HepG2 (cell line): Measurements from ENCODE around the gene C20orf96. TPM values are rescaled to one million over a fixed set of nuclear protein-coding genes. Genes with fewer than 3 reads are reported as not detected.

Source experiments
- GTF3A ChIP-seq: sonication (generic); formaldehyde crosslinking; conservative IDR thresholded peaks from 2 replicates; pipeline ENCODE4 v1.4.0; 2020; ENCODE audit warnings: mild to moderate bottlenecking, missing genetic modification reagents
- HIVEP1 ChIP-seq: sonication (generic); formaldehyde crosslinking; IDR thresholded peaks from 2 replicates; pipeline ENCODE4 v1.4.0; 2020; ENCODE audit warnings: mild to moderate bottlenecking, missing genetic modification reagents
- HNF4G ChIP-seq, 2 experiments: sonication (generic) in 1 of 2; formaldehyde crosslinking in 1 of 2; IDR thresholded peaks; 2 replicates each; pipeline versions ENCODE4 v1.4.0 to v1.6.1; 2011 to 2020; ENCODE audit warnings: borderline replicate concordance in 2 of 2, low read depth in 2 of 2, mild to moderate bottlenecking in 2 of 2, low read length in 1 of 2, missing genetic modification reagents in 1 of 2, moderate library complexity in 1 of 2
- HOXA5 ChIP-seq: sonication (generic); formaldehyde crosslinking; IDR thresholded peaks from 2 replicates; pipeline ENCODE4 v1.4.0; 2020; ENCODE audit warnings: missing genetic modification reagents
- MED1 ChIP-seq: sonication (generic); formaldehyde crosslinking; IDR thresholded peaks from 2 replicates; pipeline ENCODE4 v1.4.0; 2020; ENCODE audit warnings: missing genetic modification reagents
- NFKBIZ ChIP-seq: IDR thresholded peaks from 2 replicates; pipeline ENCODE4 v1.6.1; 2018; ENCODE audit warnings: missing genetic modification reagents, missing compliant biosample characterization
- NR2F1 ChIP-seq, 2 experiments: fragments of 450-650 bp in 1 of 2; formaldehyde crosslinking in 1 of 2; IDR thresholded peaks; 2 replicates each; pipeline versions ENCODE4 v1.5.0 to v1.6.1; 2016 to 2020; ENCODE audit warnings: mild to moderate bottlenecking in 1 of 2, missing compliant biosample characterization in 1 of 2, missing genetic modification reagents in 1 of 2, moderate library complexity in 1 of 2
- PHF20 ChIP-seq: sonication (generic); formaldehyde crosslinking; IDR thresholded peaks from 2 replicates; pipeline ENCODE4 v1.5.0; 2020; ENCODE audit warnings: mild to moderate bottlenecking, missing genetic modification reagents
- PHF8 ChIP-seq: sonication (generic); formaldehyde crosslinking; IDR thresholded peaks from 2 replicates; pipeline ENCODE4 v1.5.0; 2020; ENCODE audit warnings: missing genetic modification reagents
- POLR2AphosphoS2 ChIP-seq: IDR thresholded peaks from 2 replicates; pipeline ENCODE4 v1.6.1; 2011; ENCODE audit warnings: low read depth, low read length, improper control_type of control experiment
- SMC3 ChIP-seq: IDR thresholded peaks from 2 replicates; pipeline ENCODE4 v1.6.1; 2011; ENCODE audit warnings: low read length, improper control_type of control experiment
- SPEN ChIP-seq: sonication (generic); formaldehyde crosslinking; IDR thresholded peaks from 2 replicates; pipeline ENCODE4 v1.5.1; 2020; ENCODE audit warnings: low read depth, mild to moderate bottlenecking, missing genetic modification reagents
- SRY ChIP-seq: sonication (generic); formaldehyde crosslinking; IDR thresholded peaks from 2 replicates; pipeline ENCODE4 v1.8.0; 2022; ENCODE audit warnings: mild to moderate bottlenecking, missing genetic modification reagents
- ZNF138 ChIP-seq: sonication (generic); formaldehyde crosslinking; IDR thresholded peaks from 2 replicates; pipeline ENCODE4 v1.5.0; 2020; ENCODE audit warnings: mild to moderate bottlenecking, low read depth, missing genetic modification reagents
- ZNF225 ChIP-seq: sonication (generic); formaldehyde crosslinking; IDR thresholded peaks from 2 replicates; pipeline ENCODE4 v1.4.0; 2020; ENCODE audit warnings: mild to moderate bottlenecking, missing genetic modification reagents
- ZNF264 ChIP-seq: sonication (generic); formaldehyde crosslinking; IDR thresholded peaks from 2 replicates; pipeline ENCODE4 v1.4.0; 2020; ENCODE audit warnings: missing genetic modification reagents
- ZNF33A ChIP-seq: sonication (generic); formaldehyde crosslinking; IDR thresholded peaks from 2 replicates; pipeline ENCODE4 v1.5.1; 2020; ENCODE audit warnings: missing genetic modification reagents, mild to moderate bottlenecking, moderate library complexity, borderline replicate concordance
- polyA plus RNA-seq, 8 experiments: library from polyadenylated mRNA; depleted of rRNA in 3 of 8; stranded (reverse) in 7 of 8; unstranded in 1 of 8; fragments of >200 nt; fragmentation: Illumina TruSeq in 4 of 8; extraction: Trizol in 4 of 8; gene quantifications; 2 replicates each; pipeline versions ENCODE4 v1.2.1 to v1.2.3, GENCODE V29; 2011 to 2016; ENCODE audit warnings: low read depth in 4 of 8, missing spikeins in 1 of 8, mixed read lengths in 1 of 8; ENCODE audit not compliant: insufficient read depth in 1 of 8
- total RNA-seq, 5 experiments: library from RNA; depleted of rRNA; stranded (reverse); fragments of >200 nt; fragmentation: Illumina TruSeq; extraction: Trizol; gene quantifications; 2 replicates each; pipeline ENCODE4 v1.2.3, GENCODE V29; 2016; ENCODE audit warnings: low read depth in 1 of 5
- TF ChIP-seq, protein P1 (sequence below): sonication (generic); formaldehyde crosslinking; IDR thresholded peaks from 2 replicates; pipeline ENCODE4 v1.5.0; 2020; ENCODE audit warnings: mild to moderate bottlenecking, missing genetic modification reagents, moderate library complexity
- TF ChIP-seq, protein P2 (sequence below): sonication (generic); formaldehyde crosslinking; IDR thresholded peaks from 2 replicates; pipeline ENCODE4 v1.8.1; 2023; ENCODE audit warnings: missing genetic modification reagents, mild to moderate bottlenecking, borderline replicate concordance
- TF ChIP-seq, protein P3 (sequence below): sonication (generic); formaldehyde crosslinking; IDR thresholded peaks from 2 replicates; pipeline ENCODE4 v1.9.0; 2021; ENCODE audit warnings: missing genetic modification reagents, mild to moderate bottlenecking, borderline replicate concordance
- TF ChIP-seq, protein P4 (sequence below): sonication (generic); formaldehyde crosslinking; IDR thresholded peaks from 2 replicates; pipeline ENCODE4 v1.4.0; 2020; ENCODE audit warnings: missing genetic modification reagents
- TF ChIP-seq, protein P5 (sequence below): sonication (generic); formaldehyde crosslinking; IDR thresholded peaks from 2 replicates; pipeline ENCODE4 v1.4.0; 2020; ENCODE audit warnings: missing genetic modification reagents

Gene C20orf96
- total and polyA plus RNA-seq, 2 of the 13 experiments (the other 11 are each of a cell fraction or from before 2014, with no cell fraction given), result 3.8 to 20.6 TPM

DNA sequence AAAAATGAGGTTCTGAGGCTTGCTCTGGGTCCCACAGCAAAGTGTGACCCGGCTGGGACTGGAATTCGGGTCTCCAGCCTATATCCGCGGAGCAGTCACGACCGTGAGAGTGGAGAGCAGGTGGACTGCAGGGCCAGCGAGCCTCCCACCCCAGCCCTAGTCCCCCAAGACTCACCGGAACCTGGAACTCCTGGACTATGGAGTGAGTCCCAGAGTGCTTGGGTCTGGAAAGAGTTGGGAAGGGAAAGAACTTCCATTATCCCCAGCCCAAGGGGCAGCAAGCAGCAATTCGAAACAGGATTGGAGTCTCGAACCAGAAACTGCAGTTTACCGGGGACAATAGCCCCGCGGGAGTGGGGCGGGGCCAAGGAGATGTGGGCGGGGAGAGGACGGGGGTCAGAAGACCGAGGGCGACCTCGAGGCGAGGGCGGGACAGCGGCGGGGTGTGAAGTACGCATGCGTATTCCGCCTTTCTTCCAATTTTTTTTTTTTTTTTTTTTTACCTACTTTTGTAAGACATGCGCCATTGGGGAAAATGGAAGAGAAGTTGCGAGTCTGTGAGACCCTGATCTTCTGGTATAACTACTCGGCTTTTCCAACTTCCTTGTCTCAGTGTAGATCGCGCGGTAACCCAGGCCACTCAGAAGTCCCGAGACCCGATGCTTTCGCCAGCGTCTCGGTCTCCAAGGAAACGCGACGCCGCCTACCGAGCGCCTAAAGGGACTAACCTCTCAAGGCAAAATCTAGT, at the start of gene C20orf96 (continued):
- TF ChIP-seq, protein P1, sequence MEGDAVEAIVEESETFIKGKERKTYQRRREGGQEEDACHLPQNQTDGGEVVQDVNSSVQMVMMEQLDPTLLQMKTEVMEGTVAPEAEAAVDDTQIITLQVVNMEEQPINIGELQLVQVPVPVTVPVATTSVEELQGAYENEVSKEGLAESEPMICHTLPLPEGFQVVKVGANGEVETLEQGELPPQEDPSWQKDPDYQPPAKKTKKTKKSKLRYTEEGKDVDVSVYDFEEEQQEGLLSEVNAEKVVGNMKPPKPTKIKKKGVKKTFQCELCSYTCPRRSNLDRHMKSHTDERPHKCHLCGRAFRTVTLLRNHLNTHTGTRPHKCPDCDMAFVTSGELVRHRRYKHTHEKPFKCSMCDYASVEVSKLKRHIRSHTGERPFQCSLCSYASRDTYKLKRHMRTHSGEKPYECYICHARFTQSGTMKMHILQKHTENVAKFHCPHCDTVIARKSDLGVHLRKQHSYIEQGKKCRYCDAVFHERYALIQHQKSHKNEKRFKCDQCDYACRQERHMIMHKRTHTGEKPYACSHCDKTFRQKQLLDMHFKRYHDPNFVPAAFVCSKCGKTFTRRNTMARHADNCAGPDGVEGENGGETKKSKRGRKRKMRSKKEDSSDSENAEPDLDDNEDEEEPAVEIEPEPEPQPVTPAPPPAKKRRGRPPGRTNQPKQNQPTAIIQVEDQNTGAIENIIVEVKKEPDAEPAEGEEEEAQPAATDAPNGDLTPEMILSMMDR (CRISPR knock-in tag), result peak; percentile 57
- TF ChIP-seq, protein P2, sequence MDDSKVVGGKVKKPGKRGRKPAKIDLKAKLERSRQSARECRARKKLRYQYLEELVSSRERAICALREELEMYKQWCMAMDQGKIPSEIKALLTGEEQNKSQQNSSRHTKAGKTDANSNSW (CRISPR knock-in tag), result peak; percentile 61; the same call in 1 of the 2 replicates
- TF ChIP-seq, protein P3, sequence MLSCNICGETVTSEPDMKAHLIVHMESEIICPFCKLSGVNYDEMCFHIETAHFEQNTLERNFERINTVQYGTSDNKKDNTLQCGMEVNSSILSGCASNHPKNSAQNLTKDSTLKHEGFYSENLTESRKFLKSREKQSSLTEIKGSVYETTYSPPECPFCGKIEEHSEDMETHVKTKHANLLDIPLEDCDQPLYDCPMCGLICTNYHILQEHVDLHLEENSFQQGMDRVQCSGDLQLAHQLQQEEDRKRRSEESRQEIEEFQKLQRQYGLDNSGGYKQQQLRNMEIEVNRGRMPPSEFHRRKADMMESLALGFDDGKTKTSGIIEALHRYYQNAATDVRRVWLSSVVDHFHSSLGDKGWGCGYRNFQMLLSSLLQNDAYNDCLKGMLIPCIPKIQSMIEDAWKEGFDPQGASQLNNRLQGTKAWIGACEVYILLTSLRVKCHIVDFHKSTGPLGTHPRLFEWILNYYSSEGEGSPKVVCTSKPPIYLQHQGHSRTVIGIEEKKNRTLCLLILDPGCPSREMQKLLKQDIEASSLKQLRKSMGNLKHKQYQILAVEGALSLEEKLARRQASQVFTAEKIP (CRISPR knock-in tag), result no peak
- TF ChIP-seq NFKBIZ (CRISPR knock-in tag), result no peak; the same call in 1 of the 2 replicates
- no peak for TF ChIP-seq ZNF33A (CRISPR knock-in tag)
- no peak; the same call in none of the 2 replicates for TF ChIP-seq SPEN (CRISPR knock-in tag)
- TF ChIP-seq HIVEP1, result peak; percentile 73; the same call in 1 of the 2 replicates
- peak; percentile 86 for TF ChIP-seq PHF8
- TF ChIP-seq GTF3A (CRISPR knock-in tag), result 0 out of 2 replicates have a peak, but pooled peaks have one; percentile 34
- TF ChIP-seq POLR2AphosphoS2, result no peak
- TF ChIP-seq NR2F1 (CRISPR knock-in tag; IDR thresholded peaks at IDR 0.05), result no peak
- no peak for TF ChIP-seq ZNF138
- TF ChIP-seq HOXA5 (CRISPR knock-in tag), result no peak
- TF ChIP-seq PHF20 (CRISPR knock-in tag), result peak; percentile 55; the same call in 1 of the 2 replicates
- TF ChIP-seq HNF4G (IDR thresholded peaks at IDR 0.05; ENCODE audit: borderline replicate concordance, low read depth, low read length), result no peak
- no peak; the same call in 1 of the 2 replicates for TF ChIP-seq HNF4G (CRISPR knock-in tag; IDR thresholded peaks at IDR 0.05; ENCODE audit: borderline replicate concordance, low read depth)
- no peak for TF ChIP-seq SRY (CRISPR knock-in tag)
- no peak for TF ChIP-seq SMC3
- no peak; the same call in 1 of the 2 replicates for TF ChIP-seq ZNF225 (CRISPR knock-in tag)
- no peak for TF ChIP-seq MED1
- TF ChIP-seq, protein P4, sequence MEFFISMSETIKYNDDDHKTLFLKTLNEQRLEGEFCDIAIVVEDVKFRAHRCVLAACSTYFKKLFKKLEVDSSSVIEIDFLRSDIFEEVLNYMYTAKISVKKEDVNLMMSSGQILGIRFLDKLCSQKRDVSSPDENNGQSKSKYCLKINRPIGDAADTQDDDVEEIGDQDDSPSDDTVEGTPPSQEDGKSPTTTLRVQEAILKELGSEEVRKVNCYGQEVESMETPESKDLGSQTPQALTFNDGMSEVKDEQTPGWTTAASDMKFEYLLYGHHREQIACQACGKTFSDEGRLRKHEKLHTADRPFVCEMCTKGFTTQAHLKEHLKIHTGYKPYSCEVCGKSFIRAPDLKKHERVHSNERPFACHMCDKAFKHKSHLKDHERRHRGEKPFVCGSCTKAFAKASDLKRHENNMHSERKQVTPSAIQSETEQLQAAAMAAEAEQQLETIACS (CRISPR knock-in tag), result no peak
- TF ChIP-seq, protein P5, sequence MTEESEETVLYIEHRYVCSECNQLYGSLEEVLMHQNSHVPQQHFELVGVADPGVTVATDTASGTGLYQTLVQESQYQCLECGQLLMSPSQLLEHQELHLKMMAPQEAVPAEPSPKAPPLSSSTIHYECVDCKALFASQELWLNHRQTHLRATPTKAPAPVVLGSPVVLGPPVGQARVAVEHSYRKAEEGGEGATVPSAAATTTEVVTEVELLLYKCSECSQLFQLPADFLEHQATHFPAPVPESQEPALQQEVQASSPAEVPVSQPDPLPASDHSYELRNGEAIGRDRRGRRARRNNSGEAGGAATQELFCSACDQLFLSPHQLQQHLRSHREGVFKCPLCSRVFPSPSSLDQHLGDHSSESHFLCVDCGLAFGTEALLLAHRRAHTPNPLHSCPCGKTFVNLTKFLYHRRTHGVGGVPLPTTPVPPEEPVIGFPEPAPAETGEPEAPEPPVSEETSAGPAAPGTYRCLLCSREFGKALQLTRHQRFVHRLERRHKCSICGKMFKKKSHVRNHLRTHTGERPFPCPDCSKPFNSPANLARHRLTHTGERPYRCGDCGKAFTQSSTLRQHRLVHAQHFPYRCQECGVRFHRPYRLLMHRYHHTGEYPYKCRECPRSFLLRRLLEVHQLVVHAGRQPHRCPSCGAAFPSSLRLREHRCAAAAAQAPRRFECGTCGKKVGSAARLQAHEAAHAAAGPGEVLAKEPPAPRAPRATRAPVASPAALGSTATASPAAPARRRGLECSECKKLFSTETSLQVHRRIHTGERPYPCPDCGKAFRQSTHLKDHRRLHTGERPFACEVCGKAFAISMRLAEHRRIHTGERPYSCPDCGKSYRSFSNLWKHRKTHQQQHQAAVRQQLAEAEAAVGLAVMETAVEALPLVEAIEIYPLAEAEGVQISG, result peak; percentile 30
- TF ChIP-seq ZNF264 (CRISPR knock-in tag), result no peak
